Kidney epithelial cell (primary cell): ENCODE measurements around the gene GAB2. TPM values are rescaled to one million over a fixed set of nuclear protein-coding genes. Genes with fewer than 3 reads are reported as not detected.
"Not testable (repeated sequence)": the region's sequence is repeated elsewhere in the genome, so short reads cannot be mapped to it uniquely, and the experiment has no call there.

Experiments
- DNase-seq: peaks from one replicate; pipeline ENCODE4 v3.0.0-alpha.2; 2010; ENCODE audit warnings: low read depth
- H3K27me3 ChIP-seq: 2 replicates; pipeline ENCODE4 v1.6.0; 2011; ENCODE audit warnings: low read length; ENCODE audit not compliant: control insufficient read depth, insufficient read depth
- H3K36me3 ChIP-seq: 2 replicates; pipeline ENCODE4 v1.5.1; 2011; ENCODE audit warnings: low read length; ENCODE audit not compliant: control insufficient read depth, insufficient read depth
- H3K4me3 ChIP-seq: 2 replicates; pipeline ENCODE4 v1.5.1; 2011; ENCODE audit warnings: low read depth, mild to moderate bottlenecking, control low read depth, low read length
- CTCF ChIP-seq: IDR thresholded peaks from 2 replicates; pipeline ENCODE4 v1.5.1; 2011; ENCODE audit warnings: mild to moderate bottlenecking, moderate library complexity, low read length, control low read depth, inconsistent platforms; ENCODE audit not compliant: insufficient read depth, poor library complexity, severe bottlenecking
- total RNA-seq: library from RNA; depleted of rRNA; stranded (reverse); fragments of >200 nt; gene quantifications from 2 replicates; pipeline ENCODE4 v1.2.3, GENCODE V29; 2015

GAB2 gene
- total RNA-seq, 1 donor from 2014 or later = 13.1 TPM

- Histone ChIP-seq H3K27me3 (no peaks in the 10 kb centered on the region), H3K4me3 (no peak overlapping the region), H3K36me3 (peaks cover 3% of the 10 kb centered on the region)
- TF ChIP-seq CTCF = no peak
- DNase-seq = no peak
These were observed 189.7 kb downstream of the GAB2 start for GRCh38 chr11:78227921-78228320.

GRCh38 chr11:78226684-78227680 lies 190.6 kb downstream of the GAB2 start:
- Histone ChIP-seq H3K4me3 (no peak overlapping the region), H3K36me3 (peaks cover 5% of the 10 kb centered on the region), H3K27me3 (no peaks in the 10 kb centered on the region)
- no peak for TF ChIP-seq CTCF
- DNase-seq = no peak

GRCh38 chr11:78224906-78225420 lies 192.7 kb downstream of the GAB2 start:
- H3K36me3 ChIP-seq = peaks cover 8% of the 10 kb centered on the region
- no peak for TF ChIP-seq CTCF
- DNase-seq = no peak

GRCh38 chr11:78224506-78224905 lies 193.1 kb downstream of the GAB2 start:
- Histone ChIP-seq H3K27me3 (no peaks in the 10 kb centered on the region), H3K4me3 (no peak overlapping the region), H3K36me3 (peaks cover 8% of the 10 kb centered on the region)
- no peak for TF ChIP-seq CTCF
- no peak for DNase-seq

More at GRCh38 chr11:78224906-78225420, 192.7 kb downstream of the GAB2 start:
- Histone ChIP-seq H3K4me3 (no peak overlapping the region), H3K27me3 (no peaks in the 10 kb centered on the region)

- Histone ChIP-seq H3K36me3 (peaks cover 8% of the 10 kb centered on the region), H3K27me3 (no peaks in the 10 kb centered on the region), H3K4me3 (no peak overlapping the region)
- TF ChIP-seq CTCF = no peak
- no peak for DNase-seq
These were observed 194.2 kb downstream of the GAB2 start for GRCh38 chr11:78223320-78223954.

GRCh38 chr11:78222726-78223125 lies 194.9 kb downstream of the GAB2 start:
- not testable (repeated sequence) for H3K4me3 ChIP-seq, H3K36me3 ChIP-seq, DNase-seq, H3K27me3 ChIP-seq
